WI38 (cell line): ENCODE data around the gene DUSP10.

Experiments
- H3K4me3 ChIP-seq: 2 replicates; pipeline ENCODE4 v1.5.1; 2011; ENCODE audit warnings: low read depth, mild to moderate bottlenecking, control low read depth, low read length
- CTCF ChIP-seq: IDR thresholded peaks from 2 replicates; pipeline ENCODE4 v1.5.1; 2012; ENCODE audit warnings: low read depth, mild to moderate bottlenecking, control low read depth, low read length

Gene DUSP10

GRCh38 chr1:221706191-221706590 lies 35.7 kb downstream of the DUSP10 start:
- H3K4me3 ChIP-seq, result no peak overlapping the region
- no peak for TF ChIP-seq CTCF

- TF ChIP-seq CTCF, result no peak
- no peak overlapping the region for H3K4me3 ChIP-seq
Measured at GRCh38 chr1:221704306-221704705, 37.6 kb downstream of the DUSP10 start.

- no peak for TF ChIP-seq CTCF
- no peak overlapping the region for H3K4me3 ChIP-seq
Measured at GRCh38 chr1:221701570-221702186, 40.2 kb downstream of the DUSP10 start.

- TF ChIP-seq CTCF, result no peak
Measured at GRCh38 chr1:221700948-221701347, 40.9 kb downstream of the DUSP10 start.

GRCh38 chr1:221700536-221700935 lies 41.4 kb downstream of the DUSP10 start:
- TF ChIP-seq CTCF, result no peak
- H3K4me3 ChIP-seq, result no peak overlapping the region

More at GRCh38 chr1:221700948-221701347, 40.9 kb downstream of the DUSP10 start:
- H3K4me3 ChIP-seq, result no peak overlapping the region

- no peak for TF ChIP-seq CTCF
- no peak overlapping the region for H3K4me3 ChIP-seq
Measured at GRCh38 chr1:221699978-221700519, 41.8 kb downstream of the DUSP10 start.

- no peak for TF ChIP-seq CTCF
- no peak overlapping the region for H3K4me3 ChIP-seq
Measured at GRCh38 chr1:221699577-221699976, 42.3 kb downstream of the DUSP10 start.
